Measurements from ENCODE around the gene PLIN5. TPM values are rescaled to one million over a fixed set of nuclear protein-coding genes. Genes with fewer than 3 reads are reported as not detected.

Gene PLIN5
- total RNA-seq, 1 donor from 2014 or later, result 4.3 TPM

DNA sequence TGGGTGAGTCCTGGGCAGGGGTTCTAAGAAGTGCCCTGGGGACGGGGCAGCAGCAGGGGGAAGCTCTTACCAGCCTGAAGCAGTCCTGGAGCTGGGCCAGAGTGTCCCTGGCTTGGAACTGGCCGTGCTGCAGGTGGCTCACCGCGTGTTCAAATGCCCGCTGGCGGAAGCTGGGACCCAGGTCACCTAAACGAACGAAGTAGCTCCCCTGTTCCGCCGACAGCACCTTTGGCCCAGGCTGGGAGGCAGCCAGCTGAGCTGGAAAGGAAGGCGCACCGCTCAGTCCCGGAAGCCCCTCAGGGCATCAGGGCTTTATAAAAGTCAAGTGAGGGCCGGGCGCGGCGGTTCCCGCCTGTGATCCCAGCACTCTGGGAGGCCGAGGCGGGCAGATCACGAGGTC is 26.3 kb downstream of the PLIN5 start:
- TF ChIP-seq, protein P1, sequence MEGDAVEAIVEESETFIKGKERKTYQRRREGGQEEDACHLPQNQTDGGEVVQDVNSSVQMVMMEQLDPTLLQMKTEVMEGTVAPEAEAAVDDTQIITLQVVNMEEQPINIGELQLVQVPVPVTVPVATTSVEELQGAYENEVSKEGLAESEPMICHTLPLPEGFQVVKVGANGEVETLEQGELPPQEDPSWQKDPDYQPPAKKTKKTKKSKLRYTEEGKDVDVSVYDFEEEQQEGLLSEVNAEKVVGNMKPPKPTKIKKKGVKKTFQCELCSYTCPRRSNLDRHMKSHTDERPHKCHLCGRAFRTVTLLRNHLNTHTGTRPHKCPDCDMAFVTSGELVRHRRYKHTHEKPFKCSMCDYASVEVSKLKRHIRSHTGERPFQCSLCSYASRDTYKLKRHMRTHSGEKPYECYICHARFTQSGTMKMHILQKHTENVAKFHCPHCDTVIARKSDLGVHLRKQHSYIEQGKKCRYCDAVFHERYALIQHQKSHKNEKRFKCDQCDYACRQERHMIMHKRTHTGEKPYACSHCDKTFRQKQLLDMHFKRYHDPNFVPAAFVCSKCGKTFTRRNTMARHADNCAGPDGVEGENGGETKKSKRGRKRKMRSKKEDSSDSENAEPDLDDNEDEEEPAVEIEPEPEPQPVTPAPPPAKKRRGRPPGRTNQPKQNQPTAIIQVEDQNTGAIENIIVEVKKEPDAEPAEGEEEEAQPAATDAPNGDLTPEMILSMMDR (conservative IDR thresholded peaks at IDR 0.05), result no peak
- Mint-ChIP-seq H3K36me3 (peaks cover 8% of the 10 kb centered on the region), H3K4me1 (ENCODE audit: unreplicated experiment) (no peaks in the 10 kb centered on the region), H3K27me3 (no peaks in the 10 kb centered on the region), H3K4me3 (no peak overlapping the region), H3K9me3 (no peaks in the 10 kb centered on the region), H3K27ac (no peak overlapping the region)
- no peak for DNase-seq (ENCODE audit: extremely low spot score, unreplicated experiment)

- H3K9me3 Mint-ChIP-seq, result no peaks in the 10 kb centered on the region
- TF ChIP-seq, protein P1 (conservative IDR thresholded peaks at IDR 0.05), result no peak
- no peaks in the 10 kb centered on the region for H3K27me3 Mint-ChIP-seq
- no peak overlapping the region for H3K27ac Mint-ChIP-seq
- no peak overlapping the region for H3K4me3 Mint-ChIP-seq
- no peak for DNase-seq (ENCODE audit: extremely low spot score, unreplicated experiment)
- no peaks in the 10 kb centered on the region for H3K4me1 Mint-ChIP-seq (ENCODE audit: unreplicated experiment)
- peaks cover 8% of the 10 kb centered on the region for H3K36me3 Mint-ChIP-seq
Measured at GRCh38 chr19:4507804-4508203, 27.2 kb downstream of the PLIN5 start.

- Mint-ChIP-seq H3K27me3 (no peaks in the 10 kb centered on the region), H3K4me3 (no peak overlapping the region), H3K9me3 (no peaks in the 10 kb centered on the region), H3K36me3 (peaks cover 8% of the 10 kb centered on the region), H3K27ac (no peak overlapping the region), H3K4me1 (ENCODE audit: unreplicated experiment) (no peaks in the 10 kb centered on the region)
- DNase-seq (ENCODE audit: extremely low spot score, unreplicated experiment), result no peak
- TF ChIP-seq, protein P1 (conservative IDR thresholded peaks at IDR 0.05), result no peak
Measured at GRCh38 chr19:4507150-4507452, 27.9 kb downstream of the PLIN5 start.

- Mint-ChIP-seq H3K36me3 (peaks cover 8% of the 10 kb centered on the region), H3K27me3 (no peaks in the 10 kb centered on the region), H3K4me1 (ENCODE audit: unreplicated experiment) (no peaks in the 10 kb centered on the region), H3K27ac (no peak overlapping the region), H3K9me3 (no peaks in the 10 kb centered on the region), H3K4me3 (no peak overlapping the region)
- no peak for DNase-seq (ENCODE audit: extremely low spot score, unreplicated experiment)
- TF ChIP-seq, protein P1 (conservative IDR thresholded peaks at IDR 0.05), result peak; percentile 33
Measured at GRCh38 chr19:4506449-4507149, 28.4 kb downstream of the PLIN5 start.

DNA sequence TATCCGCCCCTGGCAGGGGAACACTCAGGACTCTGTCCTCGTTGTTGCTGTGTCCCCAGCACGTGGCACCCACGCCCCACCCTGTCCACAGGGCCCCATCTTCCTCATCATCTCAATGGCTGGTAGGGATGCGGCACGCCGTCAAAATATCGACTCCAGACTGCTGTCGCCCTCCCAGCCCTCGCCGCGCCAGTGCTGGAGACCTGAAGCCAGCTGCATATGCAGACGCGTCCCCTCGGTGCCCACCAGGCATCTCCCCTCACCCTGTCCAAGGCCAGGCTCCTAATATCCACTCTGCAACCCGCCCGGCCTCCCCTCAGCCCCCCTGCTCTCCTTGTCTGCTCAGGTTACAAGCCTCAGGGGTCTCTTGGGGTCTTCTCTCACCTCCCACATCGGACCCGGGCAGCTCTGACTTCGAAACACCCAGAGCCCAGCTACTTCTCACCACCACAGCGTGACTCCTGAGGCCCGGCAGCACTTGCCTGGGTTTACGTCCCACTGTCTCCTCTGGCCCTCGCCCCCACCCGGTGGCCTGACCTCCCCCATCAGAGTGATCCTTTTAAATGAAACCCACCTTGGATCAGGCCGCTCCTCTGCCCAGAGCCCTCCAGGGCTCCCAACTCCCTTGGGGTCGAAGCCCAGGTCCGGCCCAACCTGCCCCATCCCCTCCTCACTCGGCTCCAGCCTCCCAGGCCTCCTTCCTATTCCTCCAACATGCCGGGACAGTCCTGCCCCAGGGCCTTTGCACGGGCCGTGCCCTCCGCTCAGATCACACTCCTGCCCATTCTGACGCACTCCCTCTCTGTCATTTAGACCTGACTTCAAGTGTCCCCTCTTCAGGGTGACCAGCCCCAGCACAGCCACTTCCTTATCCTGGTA is 29.2 kb downstream of the PLIN5 start:
- Mint-ChIP-seq H3K9me3 (no peaks in the 10 kb centered on the region), H3K27me3 (no peaks in the 10 kb centered on the region), H3K36me3 (peaks cover 8% of the 10 kb centered on the region), H3K27ac (no peak overlapping the region), H3K4me3 (no peak overlapping the region), H3K4me1 (ENCODE audit: unreplicated experiment) (no peaks in the 10 kb centered on the region)
- TF ChIP-seq, protein P1 (conservative IDR thresholded peaks at IDR 0.05), result no peak
- DNase-seq (ENCODE audit: extremely low spot score, unreplicated experiment), result no peak

All from type B pancreatic cell (in vitro differentiated cells).